IPS-NIHi11 (cell line): ENCODE measurements around the gene PARD6A.

Source experiments
- DNase-seq: peaks from one replicate; pipeline ENCODE4 v3.0.0; 2012; ENCODE audit warnings: mixed read lengths, low spot score

PARD6A gene, protein sequence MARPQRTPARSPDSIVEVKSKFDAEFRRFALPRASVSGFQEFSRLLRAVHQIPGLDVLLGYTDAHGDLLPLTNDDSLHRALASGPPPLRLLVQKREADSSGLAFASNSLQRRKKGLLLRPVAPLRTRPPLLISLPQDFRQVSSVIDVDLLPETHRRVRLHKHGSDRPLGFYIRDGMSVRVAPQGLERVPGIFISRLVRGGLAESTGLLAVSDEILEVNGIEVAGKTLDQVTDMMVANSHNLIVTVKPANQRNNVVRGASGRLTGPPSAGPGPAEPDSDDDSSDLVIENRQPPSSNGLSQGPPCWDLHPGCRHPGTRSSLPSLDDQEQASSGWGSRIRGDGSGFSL

DNA sequence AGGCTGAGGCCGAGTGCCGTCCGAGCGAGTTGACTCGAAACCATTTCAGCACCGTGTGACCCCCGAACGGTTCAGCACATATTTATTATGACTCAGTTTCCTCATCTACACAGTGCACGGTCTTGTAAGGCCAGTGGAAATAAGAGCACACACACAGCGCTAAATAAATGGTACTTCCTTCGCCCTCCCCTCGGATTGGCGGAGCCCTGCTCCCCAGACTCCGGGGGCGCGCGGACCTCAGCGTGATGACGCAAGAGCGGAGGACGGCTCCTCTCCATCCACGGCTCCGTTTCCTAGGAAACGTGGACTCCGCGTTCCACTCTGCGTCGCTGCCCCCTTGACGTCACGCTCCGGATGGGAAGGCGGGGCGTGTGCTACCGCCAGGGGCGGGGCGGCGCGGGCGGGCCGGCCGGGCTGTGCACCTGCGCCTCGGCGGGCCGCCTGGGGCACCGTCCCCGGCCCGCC, at the start of gene PARD6A:
Gene PARD6A (plus strand): TSS at position 397 of the 465 bp plus-strand sequence. CDS start 79 bp downstream, outside the sequence.
- DNase-seq: peak; percentile 96

- peak; percentile 49 for DNase-seq
These were observed 47.0 kb upstream of the PARD6A start for GRCh38 chr16:67613808-67614207.

- DNase-seq: no peak
These were observed 32.5 kb upstream of the PARD6A start for GRCh38 chr16:67628216-67628615.

GRCh38 chr16:67632415-67633172, 28.2 kb upstream of the PARD6A start:
- DNase-seq: no peak

GRCh38 chr16:67636713-67637112, 24.0 kb upstream of the PARD6A start:
- DNase-seq: no peak

GRCh38 chr16:67637625-67638024, 23.1 kb upstream of the PARD6A start:
- no peak for DNase-seq

- no peak for DNase-seq
These were observed 18.7 kb upstream of the PARD6A start for GRCh38 chr16:67641779-67642708.

- DNase-seq: no peak
These were observed 16.7 kb upstream of the PARD6A start for GRCh38 chr16:67644038-67644437.

DNA sequence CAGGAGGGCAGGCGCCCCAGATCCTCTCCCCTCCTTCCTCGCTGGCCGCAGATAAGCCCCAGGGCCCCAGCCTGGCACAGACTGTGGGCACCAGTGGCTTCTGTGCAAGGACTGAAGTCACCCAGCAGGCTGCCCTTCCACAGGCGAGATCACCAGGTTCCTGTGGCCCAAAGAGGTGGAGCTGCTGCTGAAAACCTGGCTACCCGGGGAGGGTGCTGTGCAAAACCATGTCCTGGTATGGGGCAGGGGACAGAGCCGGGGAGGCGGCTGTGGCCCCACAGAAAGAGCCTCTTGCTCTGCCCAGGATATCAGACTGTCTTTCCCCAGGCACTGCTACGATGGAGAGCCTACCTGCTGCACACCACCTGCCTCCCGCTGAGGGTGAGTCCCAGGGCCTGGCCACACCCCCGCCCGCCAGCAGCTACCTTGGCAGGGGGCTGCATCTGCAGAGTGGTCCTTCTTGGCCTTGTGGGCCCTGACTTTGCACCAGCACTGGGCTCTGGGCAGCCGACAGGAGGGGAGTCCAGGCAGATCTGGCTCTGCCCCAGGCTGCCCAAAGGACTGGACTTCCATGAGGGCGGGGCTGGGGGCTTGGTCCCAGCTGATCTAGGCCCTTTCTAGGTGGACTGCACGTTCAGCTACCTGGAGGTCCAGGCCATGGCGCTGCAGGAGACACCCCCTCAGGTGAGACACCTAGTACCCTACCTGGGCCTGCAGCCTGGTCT, 15.2 kb upstream of the PARD6A start:
- DNase-seq: no peak

GRCh38 chr16:67647111-67647651, 13.6 kb upstream of the PARD6A start:
- DNase-seq: no peak

GRCh38 chr16:67647681-67648080, 13.1 kb upstream of the PARD6A start:
- DNase-seq: no peak

GRCh38 chr16:67648088-67648763, 12.5 kb upstream of the PARD6A start:
- DNase-seq: peak; percentile 65

GRCh38 chr16:67648764-67649407, 11.9 kb upstream of the PARD6A start:
- DNase-seq: no peak

DNA sequence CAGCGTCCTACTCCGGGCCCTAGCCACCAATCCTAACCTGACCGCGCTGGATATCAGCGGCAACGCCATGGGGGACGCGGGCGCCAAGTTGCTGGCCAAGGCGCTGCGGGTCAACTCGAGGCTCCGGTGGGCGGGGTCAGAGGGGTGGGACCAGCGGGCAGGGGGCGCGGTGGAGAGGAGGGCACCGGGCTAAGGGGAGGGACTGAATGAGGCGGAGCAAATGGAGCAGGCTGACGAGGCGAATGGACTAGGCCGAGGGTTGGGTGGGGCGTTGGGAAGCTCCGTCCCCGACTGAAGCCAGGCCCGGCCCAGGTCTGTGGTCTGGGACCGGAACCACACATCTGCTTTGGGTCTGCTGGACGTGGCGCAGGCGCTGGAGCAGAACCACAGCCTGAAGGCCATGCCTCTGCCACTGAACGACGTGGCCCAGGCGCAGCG, 11.2 kb upstream of the PARD6A start:
- DNase-seq: peak; percentile 92

DNA sequence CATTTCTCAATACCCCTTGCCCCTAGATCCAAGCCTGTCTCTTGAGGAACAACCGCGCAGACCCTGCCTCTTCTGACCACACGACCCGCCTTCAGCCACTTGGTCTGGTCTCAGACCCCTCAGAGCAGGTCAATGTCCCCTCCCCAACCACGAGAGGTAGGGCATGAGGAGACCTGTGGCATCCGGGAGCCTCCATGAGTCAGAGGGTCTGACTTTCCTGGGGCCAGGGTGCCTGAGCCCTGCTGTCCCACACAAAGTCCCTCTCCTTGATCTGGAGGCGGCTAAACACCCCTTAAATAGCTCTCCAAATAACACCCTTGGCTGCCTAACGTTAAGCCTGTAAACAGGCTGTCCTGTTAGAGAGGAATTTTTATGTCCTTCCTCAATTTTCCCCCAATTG, 10.7 kb upstream of the PARD6A start:
- DNase-seq: no peak

- no peak for DNase-seq
These were observed 9.7 kb upstream of the PARD6A start for GRCh38 chr16:67651039-67651438.

GRCh38 chr16:67651847-67652246, 8.9 kb upstream of the PARD6A start:
- no peak for DNase-seq

DNA sequence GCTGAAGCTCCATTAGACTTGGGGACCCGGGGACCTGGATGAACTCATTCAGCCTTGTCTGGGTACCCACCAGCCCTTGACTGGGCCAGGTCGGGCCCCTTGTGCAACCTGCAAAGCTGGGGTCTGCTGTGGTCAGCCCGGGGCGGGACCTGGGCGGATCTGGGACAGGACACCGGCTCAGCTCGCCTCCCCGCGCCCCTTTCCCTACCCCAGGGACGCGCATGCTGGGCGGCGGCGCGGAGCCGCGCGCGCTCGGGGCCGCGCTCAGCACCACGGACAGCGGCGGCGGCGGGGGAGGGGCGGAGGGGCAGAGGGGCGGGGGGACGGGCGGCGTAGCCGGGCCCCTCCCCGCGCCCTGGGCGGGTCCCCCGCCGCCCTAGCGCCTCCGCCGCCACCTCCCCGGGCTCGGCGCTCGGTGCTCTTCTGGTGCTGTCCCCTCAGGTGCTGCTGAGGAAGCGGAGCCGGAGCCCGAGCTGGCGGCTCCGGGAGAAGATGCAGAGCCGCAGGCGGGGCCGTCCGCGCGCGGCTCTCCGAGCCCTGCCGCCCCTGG, 8.1 kb upstream of the PARD6A start:
- peak; percentile 98 for DNase-seq

- no peak for DNase-seq
These were observed 7.5 kb upstream of the PARD6A start for GRCh38 chr16:67653128-67653788.
